GM12878 (cell line): ENCODE measurements around the gene CFAP161. TPM values are rescaled to one million over a fixed set of nuclear protein-coding genes. Genes with fewer than 3 reads are reported as not detected.

ENCODE experiments used
- ATAC-seq: fragments of 200-7000 bp; cut with Tn5 transposase; 3 replicates; pipeline ENCODE4 v1.9.1; 2020; ENCODE audit warnings: mild to moderate bottlenecking, moderate library complexity
- BruUV-seq: library from RNA; stranded (reverse); fragments of 400-500 nt; replicated peaks from 2 replicates; lab custom pipeline; 2021; lab: Mats Ljungman, UMichigan
- CTCF ChIA-PET: fragments of 300-600 bp; sonication (Branson Sonifier 250); formaldehyde crosslinking; extraction: SDS; loops from one replicate; lab custom pipeline; 2021; ENCODE audit warnings: inconsistent platforms; lab: Yijun Ruan, JAX
- POLR2A ChIA-PET: fragments of 350-600 bp; formaldehyde crosslinking; extraction: SDS; loops from one replicate; lab custom pipeline; 2021; ENCODE audit warnings: inconsistent platforms; lab: Charles Lee
- RAD21 ChIA-PET: fragments of 300-600 bp; sonication (Branson Sonifier 250); formaldehyde crosslinking; loops from one replicate; lab custom pipeline; 2023; ENCODE audit warnings: antibody characterized with exemption; ENCODE audit not compliant: unreplicated experiment; lab: Charles Lee
- SMC1A ChIA-PET: fragments of 300-600 bp; sonication (Branson Sonifier 250); formaldehyde crosslinking; loops from one replicate; lab custom pipeline; 2023; ENCODE audit not compliant: unreplicated experiment, uncharacterized antibody; lab: Charles Lee
- DNase-seq: peaks from one replicate; pipeline ENCODE4 v3.0.0-alpha.2; 2011; ENCODE audit warnings: low read depth, low spot score
- FAIRE-seq: peaks from 3 replicates; lab custom pipeline; 2011; peaks lifted over from hg19 to GRCh38; lab: Jason Lieb, UNC
- H2AFZ ChIP-seq: 2 replicates; pipeline ENCODE4 v1.6.0; 2011; ENCODE audit warnings: low read depth, low read length, control low read depth; ENCODE audit not compliant: control insufficient read depth
- H3K27ac ChIP-seq: 2 replicates; pipeline ENCODE4 v1.5.1; 2011; ENCODE audit warnings: control low read depth; ENCODE audit not compliant: control insufficient read depth, insufficient read depth
- H3K27me3 ChIP-seq, 2 experiments: replicated peaks in 1 of 2; 2 replicates each; pipeline versions ENCODE4 v1.6.0 to v1.6.1; 2011; ENCODE audit warnings: low read length in 1 of 2; ENCODE audit not compliant: control insufficient read depth in 2 of 2, insufficient read depth in 2 of 2
- H3K36me3 ChIP-seq, 2 experiments: 2 replicates each; pipeline ENCODE4 v1.5.1; 2011; ENCODE audit warnings: low read length in 1 of 2; ENCODE audit not compliant: control insufficient read depth in 2 of 2, insufficient read depth in 2 of 2
- H3K4me1 ChIP-seq: 2 replicates; pipeline ENCODE4 v1.6.1; 2011; ENCODE audit warnings: mild to moderate bottlenecking, low read length, moderate library complexity, mixed read lengths; ENCODE audit not compliant: control insufficient read depth, insufficient read depth
- H3K4me2 ChIP-seq: 2 replicates; pipeline ENCODE4 v1.6.0; 2011; ENCODE audit warnings: control low read depth; ENCODE audit not compliant: control insufficient read depth, insufficient read depth
- H3K4me3 ChIP-seq: fragments of 200-600 bp; sonication (generic); 2 replicates; pipeline ENCODE4 v1.5.1; 2016
- H3K79me2 ChIP-seq: 2 replicates; pipeline ENCODE4 v1.6.0; 2011; ENCODE audit warnings: low read length; ENCODE audit not compliant: control insufficient read depth, insufficient read depth
- H3K9ac ChIP-seq: 2 replicates; pipeline ENCODE4 v1.8.0; 2011; ENCODE audit warnings: low read length, control low read depth, mixed read lengths; ENCODE audit not compliant: control insufficient read depth, insufficient read depth
- H3K9me3 ChIP-seq: replicated peaks from 3 replicates; pipeline ENCODE4 v1.5.1; 2011; ENCODE audit warnings: mild to moderate bottlenecking, low read length; ENCODE audit not compliant: control insufficient read depth, insufficient read depth
- H4K20me1 ChIP-seq: 2 replicates; pipeline ENCODE4 v1.6.0; 2011; ENCODE audit not compliant: control insufficient read depth, insufficient read depth
- CREB1 ChIP-seq: IDR thresholded peaks from 2 replicates; pipeline ENCODE4 v1.6.1; 2012; ENCODE audit warnings: low read depth, mild to moderate bottlenecking, inconsistent platforms
- KLF5 ChIP-seq: fragments of 450-650 bp; IDR thresholded peaks from 2 replicates; pipeline ENCODE4 v1.6.1; 2014; ENCODE audit warnings: mild to moderate bottlenecking; ENCODE audit not compliant: partially characterized antibody
- SPI1 ChIP-seq: IDR thresholded peaks from 2 replicates; pipeline ENCODE4 v1.6.1; 2011; ENCODE audit warnings: low read depth, mild to moderate bottlenecking, low read length, moderate library complexity, borderline replicate concordance; ENCODE audit not compliant: insufficient read depth
- TAF1 ChIP-seq: IDR thresholded peaks from 2 replicates; pipeline ENCODE4 v1.6.1; 2011; ENCODE audit warnings: mild to moderate bottlenecking, low read depth, low read length, borderline replicate concordance
- ZNF274 ChIP-seq: IDR thresholded peaks from one replicate; pipeline ENCODE4 v1.8.0; 2011; ENCODE audit not compliant: insufficient read length, insufficient read depth
- WGBS: methylation state at CpG from one replicate; pipeline ENCODE4 v1.1.6; 2016; ENCODE audit warnings: low lambda C conversion rate; ENCODE audit not compliant: insufficient replicate concordance, insufficient coverage; ENCODE audit errors: missing lambda C conversion rate; 5-methylcytosine and 5-hydroxymethylcytosine counted together
- in situ Hi-C: fragments of 300-500 bp; cut with MboI; formaldehyde crosslinking; loops from 9 replicates; pipeline ENCODE4 v1.14.3; 2018; ENCODE audit warnings: mixed read lengths
- intact Hi-C: fragments of 100-400 bp; cut with micrococcal nuclease; formaldehyde crosslinking; loops from one replicate; pipeline ENCODE4 v1.14.2; 2022; ENCODE audit not compliant: unreplicated experiment
- polyA plus RNA-seq, 11 experiments: library from polyadenylated mRNA; depleted of rRNA in 4 of 11; unstranded in 6 of 11; stranded (reverse) in 5 of 11; fragments of >200 nt; fragmentation: Nextera tagmentation in 4 of 11; fragmentation: Illumina TruSeq in 1 of 11; extraction: Ambion mirVana in 4 of 11; extraction: Trizol in 1 of 11; gene quantifications; 1 replicate in 1 of 11; 2 replicates in 10 of 11; pipeline versions ENCODE4 v1.2.1 to v1.2.3, GENCODE V29; 2011 to 2016; ENCODE audit warnings: inconsistent platforms in 2 of 11, missing spikeins in 2 of 11, low read depth in 1 of 11
- total RNA-seq, 4 experiments: library from RNA; depleted of rRNA in 3 of 4; stranded (reverse); fragments of >200 nt in 3 of 4; fragmentation: Illumina TruSeq in 1 of 4; extraction: Trizol in 1 of 4; gene quantifications; 2 replicates each; pipeline versions ENCODE4 v1.2.1 to v1.2.3, GENCODE V29; 2013 to 2021
- TF ChIP-seq, protein P1 (sequence below): fragments of 450-650 bp; IDR thresholded peaks from 2 replicates; pipeline ENCODE4 v1.6.1; 2017; ENCODE audit warnings: low read depth, mild to moderate bottlenecking, moderate library complexity

The CFAP161 gene
- total and polyA plus RNA-seq, 10 of the 15 experiments (the other 5 are each of a cell fraction or from before 2014, with no cell fraction given) = 0.31 TPM; not detected in 9

DNA sequence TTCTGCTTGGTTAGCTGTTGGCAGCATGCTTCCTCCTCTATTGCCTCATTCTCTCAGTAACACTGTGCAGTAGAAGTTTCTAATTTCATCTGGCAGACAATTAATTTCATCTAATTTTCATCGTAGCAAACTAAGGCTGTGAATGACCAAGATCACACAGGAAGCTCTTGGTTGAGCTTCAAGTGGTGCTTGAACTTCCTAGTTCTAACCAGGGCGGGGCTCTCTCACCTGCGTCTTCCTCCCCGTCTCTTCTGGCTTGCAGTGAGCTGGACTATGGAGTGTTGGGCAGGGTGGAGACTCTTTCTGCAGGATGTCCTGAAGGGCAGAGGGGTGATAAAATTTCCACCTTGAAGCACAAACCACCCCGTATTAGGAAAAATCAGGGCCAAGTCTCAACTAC is 60.7 kb downstream of the CFAP161 start:
- ChIA-PET RAD21 (interaction anchor here (1.5 kb wide), 1 partner anchor 71 kb away, joined by 4 read pairs; no protein-coding TSS in a partner anchor), SMC1A (interaction anchor here (1.4 kb wide), 1 partner anchor 71 kb away, joined by 3 read pairs; no protein-coding TSS in a partner anchor)

More for the DNA sequence above, 60.7 kb downstream of the CFAP161 start:
- intact Hi-C loops (no loop called here), in situ Hi-C loops (no loop called here)
- H3K4me2 ChIP-seq = no peak overlapping the region
- no peak overlapping the region for H3K9ac ChIP-seq
- H3K4me1 ChIP-seq = no peaks in the 10 kb centered on the region
- no peaks in the 10 kb centered on the region for H3K36me3 ChIP-seq
- BruUV-seq = no TSS peak
- no peaks in the 10 kb centered on the region for H3K9me3 ChIP-seq
- no peaks in the 10 kb centered on the region for H3K79me2 ChIP-seq
- CTCF ChIA-PET = interaction anchor here (2.7 kb wide), 1 partner anchor 71 kb away, joined by 16 read pairs; no protein-coding TSS in a partner anchor
- WGBS = 25% methylated on average over 5 of the region's 5 CpGs
- no peak overlapping the region for H2AFZ ChIP-seq
- H3K27me3 ChIP-seq = no peaks in the 10 kb centered on the region
- H4K20me1 ChIP-seq = no peaks in the 10 kb centered on the region
- DNase-seq (no peak), ATAC-seq (no peak), FAIRE-seq (no peak)
- H3K27ac ChIP-seq = no peak overlapping the region
- TF ChIP-seq TAF1 (no peak), ZNF274 (no peak), SPI1 (no peak), CREB1 (no peak), KLF5 (no peak)
- TF ChIP-seq, protein P1, sequence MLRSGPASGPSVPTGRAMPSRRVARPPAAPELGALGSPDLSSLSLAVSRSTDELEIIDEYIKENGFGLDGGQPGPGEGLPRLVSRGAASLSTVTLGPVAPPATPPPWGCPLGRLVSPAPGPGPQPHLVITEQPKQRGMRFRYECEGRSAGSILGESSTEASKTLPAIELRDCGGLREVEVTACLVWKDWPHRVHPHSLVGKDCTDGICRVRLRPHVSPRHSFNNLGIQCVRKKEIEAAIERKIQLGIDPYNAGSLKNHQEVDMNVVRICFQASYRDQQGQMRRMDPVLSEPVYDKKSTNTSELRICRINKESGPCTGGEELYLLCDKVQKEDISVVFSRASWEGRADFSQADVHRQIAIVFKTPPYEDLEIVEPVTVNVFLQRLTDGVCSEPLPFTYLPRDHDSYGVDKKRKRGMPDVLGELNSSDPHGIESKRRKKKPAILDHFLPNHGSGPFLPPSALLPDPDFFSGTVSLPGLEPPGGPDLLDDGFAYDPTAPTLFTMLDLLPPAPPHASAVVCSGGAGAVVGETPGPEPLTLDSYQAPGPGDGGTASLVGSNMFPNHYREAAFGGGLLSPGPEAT = no peak
- no peak overlapping the region for H3K4me3 ChIP-seq
- POLR2A ChIA-PET = no interaction called here
